Brain pericyte (primary cell): ENCODE results near the gene ABLIM1.

Experiments used
- DNase-seq: peaks from one replicate; pipeline ENCODE4 v3.0.0-alpha.2; 2012; ENCODE audit warnings: low read depth, low spot score

Gene ABLIM1

DNA sequence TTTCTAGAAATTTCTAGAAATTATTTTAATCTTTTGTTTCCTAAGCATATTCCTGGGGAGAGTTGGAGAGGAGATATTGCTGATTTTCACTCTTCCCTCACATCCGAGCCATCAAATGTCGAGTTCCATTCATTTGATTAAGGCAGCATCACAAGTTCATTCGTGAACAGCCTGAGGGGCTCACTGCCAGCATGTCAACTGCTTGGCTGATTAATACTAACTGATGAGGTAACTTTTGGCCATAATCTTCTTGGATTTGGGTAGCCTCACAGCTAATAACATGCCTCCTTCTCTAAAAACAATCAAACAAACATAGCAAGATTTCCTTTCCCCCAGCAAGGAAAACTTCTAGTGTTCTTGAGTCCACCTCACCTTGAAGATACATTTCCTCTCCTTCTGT, 166.7 kb downstream of the ABLIM1 start:
- DNase-seq = no peak

DNA sequence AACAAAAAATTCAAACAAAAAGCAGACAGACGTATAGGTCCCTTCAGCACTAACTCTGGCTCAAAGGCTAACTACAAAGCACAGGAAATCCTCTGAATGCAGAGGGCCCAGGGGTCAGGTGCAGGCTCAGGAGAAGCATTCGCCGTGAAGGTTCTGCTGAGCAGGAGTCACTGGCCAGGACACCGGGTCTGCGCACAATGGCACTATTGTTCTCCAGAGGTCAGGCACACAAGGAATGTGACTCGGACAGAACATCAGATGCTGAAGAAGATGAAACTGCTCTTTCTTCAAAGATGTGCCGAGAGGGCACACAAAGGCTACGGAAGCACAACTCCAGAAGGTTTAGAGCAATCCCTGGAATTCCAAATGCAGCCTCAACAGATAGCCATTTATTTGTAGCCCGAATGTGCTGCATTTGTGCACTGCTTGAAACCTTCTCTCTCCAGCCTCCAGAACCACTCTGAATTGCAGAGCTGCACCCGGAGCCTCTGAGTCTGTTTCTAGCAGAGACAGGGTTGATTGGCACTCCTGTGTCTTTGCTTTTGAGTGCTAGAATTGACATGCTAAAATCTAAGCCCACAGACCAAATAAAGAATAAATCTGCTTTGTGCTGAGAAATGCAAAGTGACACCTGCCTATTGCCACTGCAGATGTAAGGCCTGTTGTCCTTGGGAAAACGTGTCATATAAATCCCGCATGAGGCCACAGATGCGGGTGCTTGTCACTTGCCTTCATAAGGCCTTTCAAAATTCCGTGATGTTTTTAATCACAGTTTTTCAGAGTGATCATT, 168.4 kb downstream of the ABLIM1 start:
- DNase-seq = no peak

DNA sequence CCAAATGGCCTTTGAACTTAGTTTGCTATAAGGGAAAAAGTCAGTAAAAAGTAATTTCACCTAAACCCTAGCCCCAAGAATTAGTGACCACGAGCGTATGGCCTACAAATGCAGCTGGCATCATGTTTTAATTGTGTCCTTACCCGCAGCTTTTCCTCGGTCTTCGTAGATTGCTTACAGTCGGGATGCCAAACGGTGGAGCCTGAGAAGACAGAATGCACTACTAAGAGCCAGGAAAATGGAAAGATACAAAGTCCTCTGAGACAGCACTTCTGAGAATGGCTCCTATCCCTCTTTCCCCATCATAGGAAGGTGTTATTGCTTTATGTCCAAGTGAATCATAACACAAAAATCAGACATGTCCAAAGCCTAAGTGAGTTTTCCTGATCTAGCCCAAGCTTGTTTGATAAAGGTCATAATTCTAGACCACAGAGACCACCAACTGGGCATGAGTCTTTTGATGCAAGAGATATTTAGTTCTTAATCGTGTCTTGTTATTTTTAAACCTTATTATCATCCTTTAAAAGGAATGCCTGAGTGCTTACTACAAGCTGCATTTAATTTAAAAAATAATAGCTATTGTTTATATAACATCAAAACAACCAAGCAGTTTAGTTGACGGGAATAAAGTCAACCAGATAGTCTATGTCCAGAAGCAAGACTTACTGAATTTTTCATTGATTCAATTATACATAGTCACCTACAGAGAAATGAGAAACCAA, 170.1 kb downstream of the ABLIM1 start:
- no peak for DNase-seq

DNA sequence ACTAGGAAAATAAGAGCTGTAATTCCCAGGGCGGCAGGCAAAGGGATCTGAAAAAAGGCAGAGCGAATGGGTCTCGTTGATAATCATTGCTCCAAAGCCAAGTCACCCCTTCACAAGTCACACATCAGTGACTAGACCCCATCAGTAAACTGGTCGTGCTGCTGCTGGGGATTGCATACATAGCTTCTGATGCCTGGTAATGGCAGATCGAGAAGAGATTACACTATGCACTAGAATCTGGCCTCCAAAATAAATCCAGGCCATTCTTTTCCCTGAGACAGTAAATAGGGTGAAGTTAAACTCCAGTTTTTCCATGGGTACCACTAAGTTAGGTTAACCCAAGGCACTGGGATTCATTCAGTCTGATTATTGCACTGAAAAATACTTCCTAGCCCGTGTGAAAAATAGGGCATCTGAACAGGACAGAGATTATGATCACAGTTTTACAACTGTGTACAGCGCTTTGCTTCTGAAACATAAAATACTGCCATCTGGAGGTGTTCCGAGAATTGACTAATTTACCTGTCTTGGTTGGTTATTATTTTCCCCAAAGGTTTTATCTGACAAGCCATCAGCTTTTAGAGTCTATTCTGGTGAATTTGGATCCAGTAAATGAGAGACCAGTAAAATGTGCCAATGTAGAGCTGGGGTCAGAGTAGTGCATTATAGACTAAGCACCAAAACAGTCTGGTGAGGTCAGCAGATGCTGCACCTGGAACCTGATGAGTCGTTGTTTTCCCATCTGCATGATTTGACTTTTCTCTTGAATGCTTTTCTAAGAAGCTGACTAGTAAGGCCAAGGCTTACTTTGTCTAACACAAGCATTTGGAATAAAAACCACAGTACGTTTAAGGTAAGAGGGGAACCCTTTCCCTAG, 170.9 kb downstream of the ABLIM1 start:
- peak; percentile 27 for DNase-seq

DNA sequence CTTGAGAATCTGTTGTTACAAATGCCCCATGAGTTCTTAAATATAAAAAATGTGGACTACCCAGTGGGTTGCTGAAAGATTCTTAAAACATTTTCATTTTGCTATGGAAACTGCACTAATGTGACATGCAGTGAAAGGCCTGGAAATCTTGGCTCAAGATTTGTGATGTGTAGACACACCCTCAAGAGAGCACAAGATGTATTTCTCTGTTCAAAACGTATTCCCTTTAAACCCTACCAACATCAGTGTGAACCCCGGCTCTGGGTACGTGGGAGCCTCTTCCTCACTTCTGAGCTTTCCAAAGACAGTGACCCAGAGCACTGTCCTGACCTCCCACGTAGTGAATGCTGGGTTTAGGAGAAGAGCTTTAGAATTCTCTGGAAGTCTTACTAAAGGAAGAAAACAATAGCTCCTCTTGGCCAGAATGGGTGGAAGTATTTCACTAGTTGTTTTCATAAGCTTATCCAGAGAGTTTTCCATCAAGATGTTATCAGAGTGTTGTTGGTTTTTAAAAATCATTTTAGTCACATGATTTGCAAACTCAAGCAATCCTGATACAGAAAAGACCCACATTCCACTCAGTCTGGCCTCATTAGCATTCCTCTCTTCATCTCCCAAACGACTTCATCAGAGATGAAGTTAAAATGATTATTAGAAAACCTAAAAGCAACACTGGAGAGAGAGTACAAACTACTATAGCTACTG, 172.2 kb downstream of the ABLIM1 start:
- no peak for DNase-seq

DNA sequence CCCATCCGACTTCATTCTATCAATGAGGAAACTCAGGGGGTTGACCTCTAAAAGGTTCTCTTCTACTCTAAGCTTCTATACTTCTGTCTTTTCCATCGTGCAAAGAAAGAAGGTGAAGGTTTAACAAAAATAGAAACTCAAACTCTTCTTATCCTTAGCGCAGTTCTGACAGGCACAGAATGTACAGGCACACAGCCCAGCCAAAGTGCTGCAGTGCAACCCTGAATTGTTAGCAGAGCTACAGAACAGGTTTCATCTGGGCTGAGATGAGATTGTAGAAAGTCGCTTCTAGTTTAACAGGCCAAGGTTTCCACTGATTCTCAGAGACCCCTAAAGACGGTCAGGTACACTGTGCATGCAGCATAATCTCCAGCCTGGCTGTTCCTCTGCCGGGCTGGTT, 174.5 kb downstream of the ABLIM1 start:
- DNase-seq = no peak

DNA sequence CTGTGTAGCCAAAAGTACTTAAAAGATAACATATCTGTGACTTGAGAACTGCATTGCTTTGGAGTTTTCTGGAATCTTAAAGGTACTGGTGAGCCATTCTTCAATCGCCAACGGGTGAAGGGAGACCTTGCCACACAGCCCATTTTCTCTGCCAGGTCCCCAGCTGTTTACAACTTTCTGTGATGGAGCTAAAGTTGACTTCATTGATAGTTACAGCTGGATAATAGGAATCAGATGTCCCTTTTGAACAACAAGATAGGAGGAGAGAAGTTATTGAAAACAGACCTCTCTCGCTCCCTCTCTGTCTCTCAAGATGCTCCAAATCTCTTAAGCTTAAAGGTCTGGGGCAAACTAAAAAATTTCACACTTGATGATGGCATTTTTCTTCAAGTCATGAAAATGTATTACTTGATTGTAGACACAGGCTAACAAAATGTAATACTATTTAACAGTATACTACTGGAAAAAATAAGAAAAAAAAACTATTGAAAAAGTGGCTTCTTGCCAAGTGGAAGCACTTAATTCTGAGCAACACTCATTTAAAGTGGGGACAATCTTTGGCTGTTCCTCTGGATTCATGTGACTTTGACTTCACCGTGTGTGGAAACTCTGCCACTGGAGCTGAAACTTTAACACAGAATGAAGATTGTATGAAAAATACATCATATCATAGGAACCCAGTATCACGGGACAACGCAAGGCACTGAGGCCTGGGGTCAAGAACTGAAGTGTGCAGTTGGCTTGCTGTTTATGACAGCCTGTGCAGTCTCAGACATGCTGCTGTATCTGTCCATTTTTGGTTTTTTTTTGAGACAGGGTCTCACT, 175.4 kb downstream of the ABLIM1 start:
- no peak for DNase-seq

DNA sequence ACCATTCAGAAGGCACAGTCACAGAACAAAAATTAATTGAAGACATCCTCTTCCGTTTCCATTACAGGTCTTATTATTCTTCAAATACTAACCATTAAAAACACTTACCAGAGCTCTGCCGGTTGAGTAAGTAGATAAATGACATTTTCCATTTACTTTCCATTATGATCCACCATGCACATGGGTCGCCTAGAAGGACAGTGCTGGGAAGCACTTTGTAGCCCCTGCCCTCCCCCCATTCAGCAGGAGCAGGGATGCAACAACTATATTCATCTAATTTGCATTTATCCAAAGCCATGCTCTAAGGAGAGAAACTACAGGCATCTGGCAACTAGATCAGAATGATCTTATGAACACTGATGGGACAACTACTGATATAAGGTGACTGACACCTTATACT, 177.0 kb downstream of the ABLIM1 start:
- no peak for DNase-seq

DNA sequence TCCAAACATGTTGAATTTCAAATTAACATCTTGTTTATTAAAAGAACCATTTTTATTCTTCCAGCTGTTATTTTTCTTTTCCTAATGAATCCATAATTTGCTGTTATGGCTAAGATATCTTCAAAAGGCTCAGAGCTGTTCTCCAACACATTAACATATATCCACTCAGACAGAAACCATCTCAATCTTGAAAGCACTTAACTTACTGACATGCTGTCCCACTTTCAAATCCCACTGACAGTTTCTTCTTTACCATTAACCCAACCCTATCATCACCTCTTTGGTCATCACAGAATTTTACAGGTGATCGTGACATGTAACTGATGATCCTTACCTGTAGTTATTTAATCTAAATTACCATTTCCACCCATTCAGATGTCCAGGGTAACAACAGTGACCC, 178.2 kb downstream of the ABLIM1 start:
- no peak for DNase-seq

DNA sequence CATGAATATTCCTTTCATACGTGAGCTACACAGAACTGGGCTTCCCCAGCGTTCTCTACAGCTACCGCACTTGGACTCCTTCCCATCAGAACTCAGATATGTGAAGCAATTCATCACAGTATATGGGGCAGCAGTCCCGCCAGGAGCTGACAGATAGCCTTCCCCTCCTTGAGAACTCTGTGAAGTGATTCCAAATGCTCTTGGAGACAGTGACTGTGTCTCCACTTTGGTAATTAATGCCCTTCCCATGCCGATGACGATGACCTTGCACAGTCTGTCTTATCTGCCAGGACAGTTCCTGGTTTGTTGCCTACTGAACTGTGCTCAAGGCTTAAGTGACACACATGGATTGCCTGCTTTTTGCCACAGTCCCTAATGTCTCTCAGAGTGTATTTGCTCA, 178.8 kb downstream of the ABLIM1 start:
- DNase-seq = no peak

DNA sequence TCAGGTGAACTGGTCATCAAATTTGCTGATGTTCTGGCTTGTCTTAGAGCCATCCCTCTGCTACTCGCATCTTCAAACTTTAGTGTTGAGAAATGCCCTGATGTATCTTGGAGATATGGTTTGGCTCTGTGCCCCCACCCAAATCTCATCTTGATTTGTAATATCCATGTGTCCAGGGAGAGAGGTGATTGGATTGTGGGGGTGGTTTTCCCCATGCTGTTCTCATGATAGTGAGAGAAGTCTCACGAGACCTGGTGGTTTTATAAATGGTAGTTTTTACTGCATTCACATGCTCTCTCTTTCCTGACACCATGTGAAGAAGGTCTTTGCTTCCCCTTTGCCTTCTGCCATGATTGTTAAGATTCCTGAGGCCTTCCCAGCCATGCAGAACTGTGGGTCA, 179.8 kb downstream of the ABLIM1 start:
- DNase-seq = no peak

DNA sequence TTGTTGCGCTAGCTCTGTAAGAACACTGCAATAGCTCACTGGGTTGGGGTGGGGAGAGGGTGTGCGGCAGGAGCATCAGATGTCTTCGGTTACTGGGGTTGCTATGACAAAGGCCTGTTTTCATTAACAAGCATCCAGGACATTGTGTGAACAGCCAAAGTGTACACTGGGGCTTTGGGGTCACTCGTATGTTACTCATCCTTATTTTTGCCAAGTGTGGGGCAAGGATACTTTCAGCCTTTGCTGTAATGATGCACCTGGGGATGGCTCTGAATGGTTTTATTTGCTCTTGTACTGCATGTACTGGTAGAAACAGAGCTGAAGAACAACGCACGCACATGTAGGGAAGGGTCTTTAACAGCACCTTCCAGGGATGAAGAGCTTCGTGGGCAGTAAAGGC, 180.8 kb downstream of the ABLIM1 start:
- DNase-seq = no peak

DNA sequence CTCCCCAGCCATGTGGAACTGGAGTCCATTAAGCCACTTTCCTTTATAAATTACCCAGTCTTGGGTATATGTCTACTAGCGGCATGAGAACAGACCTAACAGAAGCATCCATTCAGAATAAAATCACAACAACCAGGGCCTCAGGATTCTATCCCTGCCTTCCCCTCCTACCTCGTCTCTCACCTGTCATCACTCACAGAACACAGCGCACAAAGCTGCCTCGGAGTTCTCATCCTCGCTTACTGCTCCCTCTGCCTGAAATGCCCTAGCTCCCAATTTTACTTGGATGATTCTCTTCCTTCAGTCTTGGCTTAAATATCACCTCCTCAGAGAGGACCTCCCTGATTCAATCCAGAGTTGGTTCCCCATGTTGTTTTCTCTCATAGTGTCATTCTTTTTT, 183.1 kb downstream of the ABLIM1 start:
- no peak for DNase-seq

DNA sequence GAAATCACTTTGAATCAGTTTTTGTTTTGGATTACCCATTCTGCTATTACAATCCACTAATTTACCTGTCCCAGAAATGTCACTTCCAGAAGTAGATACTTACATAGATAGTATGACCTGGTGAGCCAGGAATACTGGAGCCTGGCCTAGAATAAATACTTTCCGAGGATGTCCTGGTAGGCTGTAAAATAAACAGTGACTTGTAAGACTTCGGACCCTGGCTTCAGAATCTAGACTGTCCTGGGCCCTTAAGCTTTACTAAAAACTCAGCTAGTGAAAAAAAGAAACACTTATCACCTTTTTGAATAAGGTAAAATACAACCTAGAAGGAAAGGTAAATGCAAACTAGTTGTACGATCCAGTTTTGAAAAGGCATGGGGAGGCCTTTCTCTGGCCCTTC, 184.3 kb downstream of the ABLIM1 start:
- DNase-seq = no peak

DNA sequence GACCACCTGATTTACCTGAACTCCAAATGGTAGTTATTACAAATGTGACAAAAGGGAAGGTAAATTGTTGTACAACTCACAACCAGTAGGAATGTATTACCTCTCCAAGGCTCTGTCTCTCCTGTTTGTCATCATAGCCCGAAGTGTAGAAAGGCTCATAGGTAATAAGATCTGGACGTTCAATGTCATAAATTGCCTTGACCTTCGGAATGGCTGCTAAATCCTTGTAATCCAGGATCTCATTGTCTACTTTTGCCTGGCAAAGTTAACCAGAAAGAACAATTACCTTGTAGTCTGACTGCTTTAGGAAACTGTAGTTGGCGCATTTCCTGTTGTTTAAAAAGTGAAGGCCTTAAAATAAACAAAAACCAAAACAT, 185.2 kb downstream of the ABLIM1 start:
- DNase-seq = no peak

DNA sequence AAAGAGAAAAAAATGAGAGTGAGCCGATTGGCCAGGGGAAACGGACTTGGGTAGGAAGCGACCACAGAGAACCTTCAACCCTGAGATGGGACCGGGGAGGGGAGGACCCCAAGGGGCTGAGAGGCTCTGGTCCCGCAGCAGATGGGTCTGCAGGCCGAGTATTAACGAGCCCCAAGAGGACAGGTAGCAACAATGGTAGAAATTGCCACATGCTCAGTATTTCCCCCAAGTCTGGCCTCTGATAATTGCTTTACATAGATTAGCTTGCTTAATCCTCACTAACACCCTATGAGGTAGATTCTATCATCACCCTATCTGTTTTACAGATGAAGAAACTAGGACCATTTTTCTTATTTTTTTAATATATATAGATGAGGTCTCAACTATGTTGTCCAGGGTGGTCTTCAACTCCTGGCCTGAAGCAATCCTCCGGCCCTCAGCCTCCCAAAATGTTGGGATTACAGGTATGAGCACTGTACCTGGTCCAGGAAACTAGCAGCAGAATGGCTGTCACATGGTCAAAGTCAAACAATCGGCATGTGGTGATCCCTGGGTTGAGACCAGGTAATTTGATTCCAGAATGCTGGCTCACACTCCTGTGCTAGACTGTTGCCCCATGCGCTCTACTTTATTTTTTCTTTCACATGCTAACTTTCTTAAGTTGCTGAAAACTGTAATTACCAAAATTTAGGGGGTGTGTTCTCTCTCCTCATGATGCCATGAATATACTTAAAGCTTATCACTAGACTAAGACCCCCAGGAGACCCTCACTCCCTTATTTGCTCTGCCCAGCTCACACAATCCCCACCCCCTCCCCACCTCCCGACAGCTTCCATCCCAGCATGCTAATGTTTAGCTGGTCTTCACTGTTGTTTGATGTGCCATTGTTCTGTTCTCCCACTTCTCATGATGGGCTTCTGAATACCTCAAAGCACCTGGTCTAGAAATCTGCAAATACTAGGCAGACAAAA, 185.9 kb downstream of the ABLIM1 start:
- no peak for DNase-seq

DNA sequence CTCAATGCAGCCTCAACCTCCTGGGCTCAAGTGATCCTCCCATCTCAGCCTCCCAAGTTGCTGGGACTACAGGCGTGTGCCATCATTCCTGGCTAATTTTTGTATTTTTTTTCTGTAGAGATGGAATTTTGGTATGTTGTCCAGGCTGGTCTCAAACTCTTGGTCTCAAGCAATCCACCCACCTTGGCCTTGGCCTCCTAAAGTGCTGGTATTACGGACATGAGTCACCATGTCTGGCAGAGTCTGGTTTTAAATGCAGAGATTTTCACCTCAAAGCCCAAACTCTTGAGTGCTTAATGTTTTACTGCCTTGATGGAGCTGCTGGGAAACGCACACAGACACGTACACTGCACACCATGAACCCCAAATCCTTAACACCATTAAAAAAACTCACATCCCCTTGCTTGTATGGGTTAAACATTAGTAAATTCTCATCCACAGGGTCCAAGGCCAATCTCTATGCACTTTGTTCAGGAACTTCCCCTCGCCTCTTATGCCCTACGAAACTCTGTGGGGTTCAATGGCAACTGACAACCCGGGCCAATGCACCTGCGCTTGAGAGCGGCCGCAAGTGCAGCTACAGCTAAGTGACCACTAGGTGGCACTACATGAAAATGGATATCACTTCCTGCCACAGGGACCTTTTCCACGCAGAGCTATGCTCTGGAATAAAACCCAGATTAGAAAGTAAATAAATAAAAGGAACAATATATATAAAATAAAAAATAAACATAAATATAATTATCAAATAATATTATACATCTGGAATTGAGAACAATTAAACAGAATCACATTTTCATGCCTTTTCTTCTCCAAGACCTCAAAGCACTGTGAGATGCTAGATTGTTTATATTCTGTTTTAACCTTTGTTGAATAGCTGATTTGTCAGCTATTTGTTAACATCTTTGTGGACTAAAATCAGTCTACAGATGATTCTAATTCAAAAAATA, 186.8 kb downstream of the ABLIM1 start:
- DNase-seq = no peak

DNA sequence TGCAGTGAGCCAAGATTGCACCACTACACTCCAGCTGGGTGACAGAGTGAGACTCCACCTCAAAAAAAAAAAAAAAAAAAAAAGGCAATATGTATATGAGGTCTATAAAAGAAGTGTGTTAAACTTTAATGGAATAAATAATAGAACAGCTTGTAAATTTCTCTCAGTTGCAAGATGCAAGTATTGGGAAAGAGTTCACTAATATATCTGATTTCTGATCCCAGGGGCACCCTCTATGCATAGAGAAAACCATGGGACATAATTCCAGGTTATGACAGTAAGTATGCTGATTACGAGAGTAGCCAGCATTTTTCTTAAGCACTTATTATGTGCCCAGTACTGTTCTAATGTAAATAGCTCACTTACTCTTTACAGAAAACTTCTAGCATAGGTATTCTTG, 187.7 kb downstream of the ABLIM1 start:
- DNase-seq = no peak

DNA sequence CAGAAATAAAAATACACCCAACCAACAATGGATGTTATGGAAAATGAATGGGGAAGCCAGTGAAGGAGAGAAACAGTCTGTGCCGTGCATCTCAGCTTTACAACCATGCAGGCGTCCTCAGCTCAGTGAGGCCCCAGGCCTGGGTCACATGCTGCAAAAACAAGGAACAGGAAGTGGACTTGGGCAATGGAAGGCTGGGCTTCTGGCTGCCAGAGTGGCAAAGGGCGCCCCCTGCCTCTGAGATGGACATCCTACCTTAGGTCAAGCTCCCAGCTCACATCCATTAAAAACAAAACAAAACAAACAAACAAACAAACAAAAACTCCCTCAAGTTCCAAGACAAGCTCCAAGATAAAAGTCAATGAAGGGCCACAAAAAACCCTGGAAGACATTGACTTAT, 199.1 kb downstream of the ABLIM1 start:
- DNase-seq = no peak
